Skeletal muscle cell (primary cell): Measurements from ENCODE around the gene LLGL1.

ENCODE experiments used
- DNase-seq: peaks from one replicate; pipeline ENCODE4 v3.0.0-alpha.2; 2010; ENCODE audit warnings: low read depth
- H3K4me3 ChIP-seq: 2 replicates; pipeline ENCODE4 v1.5.1; 2011; ENCODE audit warnings: low read depth, mild to moderate bottlenecking, control low read depth, low read length, moderate library complexity

LLGL1 gene

GRCh38 chr17:18226284-18226945 lies 980 bp downstream of the LLGL1 start:
- H3K4me3 ChIP-seq = peak overlapping the region; percentile 74
- no peak for DNase-seq

DNA sequence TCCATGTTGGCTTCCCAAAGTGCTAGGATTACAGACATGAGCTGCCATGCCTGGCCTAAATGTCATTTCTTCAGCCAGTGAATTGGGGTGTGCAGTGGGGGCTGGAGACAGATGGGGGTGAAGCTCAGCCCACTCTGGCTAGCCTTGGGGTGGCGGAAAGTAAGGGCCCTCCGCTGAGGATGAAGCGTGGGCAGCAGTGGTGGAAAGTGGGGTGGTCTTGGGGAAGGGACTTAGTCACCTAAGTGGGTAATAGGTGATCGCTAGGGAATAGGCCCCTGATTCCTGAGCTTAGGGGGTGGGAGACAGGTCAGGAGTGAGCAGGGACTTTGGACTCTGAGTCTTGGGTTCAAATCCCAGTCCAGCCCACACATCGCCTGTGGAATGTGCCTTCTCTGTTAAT lies 2.2 kb downstream of the LLGL1 start:
- DNase-seq = no peak
- H3K4me3 ChIP-seq = no peak overlapping the region

DNA sequence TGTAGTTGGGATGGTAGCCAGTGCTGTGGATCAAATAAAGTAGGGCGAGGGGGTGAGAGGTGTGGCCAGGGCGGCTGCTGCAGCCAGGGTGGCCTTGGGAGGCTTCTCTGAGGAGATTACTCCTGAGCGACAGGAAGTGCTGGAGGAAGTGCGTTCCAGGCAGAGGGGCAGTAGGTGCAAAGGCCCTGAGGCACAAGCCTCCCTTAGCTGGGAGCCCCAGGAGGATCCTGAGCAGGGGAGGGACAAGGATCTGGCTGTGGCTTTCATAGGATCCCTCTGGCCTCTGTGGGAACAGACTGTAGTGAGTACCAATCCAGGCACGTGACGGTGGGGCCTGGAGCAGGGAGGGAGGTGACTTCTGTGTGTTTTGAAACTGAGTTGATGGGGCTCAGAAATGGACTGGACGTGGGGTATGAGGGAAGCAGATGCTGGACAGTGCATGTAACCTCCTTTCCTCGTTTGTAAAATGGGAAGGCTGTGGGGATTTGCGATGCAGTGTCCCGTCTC lies 2.8 kb downstream of the LLGL1 start:
- no peak for DNase-seq
- no peak overlapping the region for H3K4me3 ChIP-seq

- H3K4me3 ChIP-seq = no peak overlapping the region
- no peak for DNase-seq
Measured at GRCh38 chr17:18229254-18229653, 3.8 kb downstream of the LLGL1 start.

GRCh38 chr17:18229771-18230170 lies 4.3 kb downstream of the LLGL1 start:
- H3K4me3 ChIP-seq = no peak overlapping the region
- no peak for DNase-seq

DNA sequence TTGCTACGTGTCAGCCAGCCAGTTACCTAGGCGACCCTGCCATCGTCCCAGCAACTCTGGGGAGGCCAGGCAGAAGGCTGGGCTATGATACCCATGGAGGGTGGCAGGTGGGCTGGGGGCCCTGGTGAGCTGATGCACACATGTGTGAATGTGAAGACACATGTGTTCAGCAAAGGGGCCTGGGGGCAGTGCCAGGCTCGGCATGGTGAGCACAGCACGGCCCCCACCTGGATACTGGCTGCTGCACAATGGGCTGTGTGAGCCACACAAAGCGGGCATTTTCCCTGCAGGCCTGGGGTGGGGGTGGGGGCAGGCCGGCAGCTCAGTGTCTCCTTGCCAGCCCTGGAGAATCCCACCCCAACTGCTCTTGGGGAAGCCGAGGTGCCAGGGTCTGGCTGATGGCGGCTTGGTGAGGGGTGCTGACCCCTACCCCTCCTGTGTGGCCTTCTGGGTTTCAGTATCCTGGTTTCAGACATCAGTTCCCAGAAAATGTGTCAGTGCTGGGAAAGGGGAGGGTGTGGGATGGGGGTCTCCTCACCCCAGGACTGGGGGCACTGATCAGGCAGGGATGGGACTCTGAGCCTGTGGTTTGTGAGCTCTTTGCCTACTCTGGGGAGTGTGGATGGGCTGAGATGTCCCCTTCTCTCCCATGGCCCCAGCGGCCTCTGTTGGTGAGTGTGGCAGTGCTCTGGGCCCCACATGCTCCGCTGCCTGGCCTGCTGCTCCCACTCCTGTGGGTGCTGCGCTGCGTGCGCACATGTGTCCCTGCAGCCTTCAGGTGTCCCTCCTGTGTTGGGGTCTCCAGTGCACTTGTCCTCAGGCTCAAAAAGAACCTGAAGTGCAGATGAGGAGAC lies 5.1 kb downstream of the LLGL1 start:
- DNase-seq = no peak
- H3K4me3 ChIP-seq = no peak overlapping the region

GRCh38 chr17:18231164-18231563 lies 5.7 kb downstream of the LLGL1 start:
- no peak overlapping the region for H3K4me3 ChIP-seq
- DNase-seq = no peak

GRCh38 chr17:18233803-18234518 lies 8.5 kb downstream of the LLGL1 start:
- H3K4me3 ChIP-seq = no peak overlapping the region

DNA sequence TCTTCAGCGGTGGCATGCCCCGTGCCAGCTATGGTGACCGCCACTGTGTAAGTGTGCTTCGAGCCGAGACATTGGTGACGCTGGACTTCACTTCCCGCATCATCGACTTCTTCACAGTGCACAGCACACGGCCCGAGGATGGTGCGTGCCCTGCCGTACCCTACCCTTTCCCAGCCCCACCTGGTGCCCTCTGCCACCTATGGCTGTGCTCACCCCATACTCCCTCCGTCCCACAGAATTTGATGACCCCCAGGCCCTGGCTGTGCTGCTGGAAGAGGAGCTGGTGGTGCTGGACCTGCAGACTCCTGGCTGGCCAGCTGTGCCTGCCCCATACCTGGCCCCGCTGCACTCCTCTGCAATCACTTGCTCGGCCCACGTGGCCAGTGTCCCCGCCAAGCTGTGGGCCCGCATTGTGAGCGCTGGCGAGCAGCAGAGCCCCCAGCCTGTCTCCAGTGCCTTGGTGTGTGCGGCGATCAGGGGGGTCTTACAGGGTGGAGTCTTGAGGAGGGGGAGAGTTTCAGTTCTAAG lies 9.5 kb downstream of the LLGL1 start:
- DNase-seq = no peak
- H3K4me3 ChIP-seq = no peak overlapping the region

More at GRCh38 chr17:18233803-18234518, 8.5 kb downstream of the LLGL1 start:
- no peak for DNase-seq

DNA sequence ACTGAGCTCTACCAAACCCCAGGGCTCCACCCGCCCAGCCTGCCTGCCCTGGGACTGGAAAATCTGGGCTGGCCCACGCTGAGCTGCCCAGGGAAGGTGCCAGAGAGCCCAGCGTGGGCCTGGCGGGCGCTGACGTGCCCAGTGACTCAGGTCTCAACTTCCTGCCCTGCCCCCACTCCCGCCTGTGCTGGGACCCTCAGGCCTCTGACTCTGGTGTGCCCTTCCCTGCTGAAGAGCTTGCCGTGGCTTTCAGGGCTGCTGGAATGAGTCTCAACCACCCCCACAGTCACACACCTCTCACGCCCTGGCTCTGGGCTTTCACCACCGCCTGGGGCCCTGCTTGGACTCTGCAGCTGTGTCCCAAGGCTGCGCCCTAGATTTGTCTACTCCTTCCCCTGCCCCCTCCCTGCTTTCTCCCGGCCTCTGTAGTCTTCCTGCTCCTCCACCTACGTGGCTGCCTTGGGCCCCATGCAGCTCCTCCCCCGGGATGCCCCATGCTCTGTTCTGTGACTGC lies 10.4 kb downstream of the LLGL1 start:
- DNase-seq = peak; percentile 51
- H3K4me3 ChIP-seq = no peak overlapping the region

DNA sequence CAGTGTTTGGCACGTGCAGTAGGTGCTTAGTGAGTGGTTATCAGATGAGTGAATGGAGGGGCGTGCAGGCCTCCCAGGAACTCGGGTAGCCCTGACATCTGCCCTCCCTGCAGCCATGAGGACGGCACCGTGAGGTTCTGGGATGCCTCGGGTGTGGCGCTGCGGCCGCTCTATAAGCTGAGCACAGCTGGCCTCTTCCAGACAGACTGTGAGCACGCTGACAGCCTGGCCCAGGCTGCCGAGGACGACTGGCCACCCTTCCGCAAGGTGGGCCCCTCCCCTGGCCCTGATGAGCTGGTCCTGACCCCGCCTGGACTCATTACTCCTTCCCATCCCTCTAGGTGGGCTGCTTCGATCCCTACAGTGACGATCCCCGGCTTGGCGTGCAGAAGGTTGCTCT lies 11.1 kb downstream of the LLGL1 start:
- H3K4me3 ChIP-seq = no peak overlapping the region
- DNase-seq = no peak

- DNase-seq = no peak
- H3K4me3 ChIP-seq = no peak overlapping the region
Measured at GRCh38 chr17:18237461-18237860, 12.0 kb downstream of the LLGL1 start.

DNA sequence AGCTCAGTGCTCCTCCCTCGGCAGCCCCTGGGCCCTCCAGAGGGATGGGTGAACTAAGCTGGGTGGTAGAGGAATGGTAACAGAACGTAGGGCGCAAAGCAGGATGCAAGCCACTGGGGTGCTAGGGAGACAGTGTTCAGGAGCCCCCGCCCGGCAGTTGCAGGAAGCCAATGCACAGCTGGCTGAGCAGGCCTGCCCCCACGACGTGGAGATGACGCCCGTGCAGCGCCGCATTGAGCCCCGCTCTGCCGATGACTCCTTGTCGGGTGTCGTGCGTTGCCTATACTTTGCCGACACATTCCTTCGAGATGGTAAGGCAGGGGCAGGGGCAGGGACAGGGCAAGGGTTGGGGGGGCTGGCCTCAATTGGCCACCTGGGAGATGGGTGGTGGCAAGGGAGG lies 12.9 kb downstream of the LLGL1 start:
- H3K4me3 ChIP-seq = no peak overlapping the region
- no peak for DNase-seq

GRCh38 chr17:18240449-18240848 lies 15.0 kb downstream of the LLGL1 start:
- H3K4me3 ChIP-seq = no peak overlapping the region
- DNase-seq = no peak

- H3K4me3 ChIP-seq = no peak overlapping the region
- no peak for DNase-seq
Measured at GRCh38 chr17:18241229-18241871, 15.9 kb downstream of the LLGL1 start.

DNA sequence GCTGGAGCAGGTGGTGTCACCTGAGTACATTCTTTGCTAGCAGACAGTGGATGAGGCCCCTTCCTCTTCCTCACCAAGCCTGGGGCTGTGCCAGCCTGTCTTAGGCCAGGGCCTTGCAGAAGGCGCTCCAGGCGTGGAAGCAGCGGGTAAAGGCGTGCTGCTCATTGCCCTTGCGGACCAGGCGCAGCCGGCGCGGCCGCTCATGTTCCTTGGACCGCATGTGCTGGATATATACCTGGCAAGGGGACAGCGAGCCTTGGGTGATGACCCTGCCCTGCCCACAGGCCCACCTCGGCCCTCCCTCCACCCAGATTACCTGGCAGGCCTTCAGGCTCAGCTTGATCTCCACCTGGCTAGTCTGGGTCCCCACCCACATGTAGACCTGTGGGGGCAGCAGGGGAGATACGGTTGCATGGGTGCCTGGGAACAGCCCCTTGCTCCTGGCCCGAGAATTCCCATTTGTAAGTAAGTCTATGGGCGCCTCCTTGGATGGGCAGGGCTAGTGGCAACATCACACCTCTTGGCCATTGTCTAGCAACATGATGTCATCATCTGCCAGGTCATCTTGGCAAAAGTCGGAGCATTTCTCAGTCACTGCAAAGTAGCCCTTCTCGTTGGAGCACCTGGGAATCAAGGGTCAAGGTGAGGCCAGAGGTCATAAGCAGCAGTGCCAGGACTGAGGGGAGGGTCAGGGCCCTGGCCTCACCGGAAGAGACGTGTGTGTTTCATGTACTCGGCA lies 19.8 kb downstream of the LLGL1 start:
- DNase-seq = no peak
- no peak overlapping the region for H3K4me3 ChIP-seq

DNA sequence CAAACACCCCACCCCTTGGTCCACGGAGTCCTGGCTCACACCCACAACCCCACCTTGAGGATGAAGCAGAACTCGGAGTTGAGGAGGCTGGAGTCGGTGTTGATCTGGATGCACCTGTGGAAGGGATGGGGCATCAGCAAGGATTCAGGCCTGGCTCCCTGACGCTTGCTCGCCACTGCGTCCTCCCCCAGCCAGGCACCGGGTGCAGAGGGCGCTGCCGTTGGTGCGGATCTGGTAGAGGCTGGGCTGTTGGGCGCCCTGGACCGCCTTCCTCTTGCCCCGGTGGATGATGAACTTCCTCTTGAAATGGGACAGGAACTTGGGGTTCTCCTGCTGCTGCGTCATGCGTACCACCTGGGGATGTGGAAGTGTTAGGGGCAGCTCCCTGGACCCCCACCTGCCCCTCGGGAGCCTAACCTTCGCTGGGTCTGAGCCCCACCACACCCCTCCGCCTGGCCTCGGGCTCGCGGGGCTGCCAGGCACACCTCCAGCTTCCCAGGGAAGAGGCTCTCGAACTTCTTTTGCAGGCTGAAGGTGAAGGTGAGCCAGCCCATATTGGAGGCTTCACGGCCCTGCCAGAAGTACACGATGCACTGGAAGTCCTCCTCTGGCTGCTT lies 20.8 kb downstream of the LLGL1 start:
- no peak overlapping the region for H3K4me3 ChIP-seq
- no peak for DNase-seq

DNA sequence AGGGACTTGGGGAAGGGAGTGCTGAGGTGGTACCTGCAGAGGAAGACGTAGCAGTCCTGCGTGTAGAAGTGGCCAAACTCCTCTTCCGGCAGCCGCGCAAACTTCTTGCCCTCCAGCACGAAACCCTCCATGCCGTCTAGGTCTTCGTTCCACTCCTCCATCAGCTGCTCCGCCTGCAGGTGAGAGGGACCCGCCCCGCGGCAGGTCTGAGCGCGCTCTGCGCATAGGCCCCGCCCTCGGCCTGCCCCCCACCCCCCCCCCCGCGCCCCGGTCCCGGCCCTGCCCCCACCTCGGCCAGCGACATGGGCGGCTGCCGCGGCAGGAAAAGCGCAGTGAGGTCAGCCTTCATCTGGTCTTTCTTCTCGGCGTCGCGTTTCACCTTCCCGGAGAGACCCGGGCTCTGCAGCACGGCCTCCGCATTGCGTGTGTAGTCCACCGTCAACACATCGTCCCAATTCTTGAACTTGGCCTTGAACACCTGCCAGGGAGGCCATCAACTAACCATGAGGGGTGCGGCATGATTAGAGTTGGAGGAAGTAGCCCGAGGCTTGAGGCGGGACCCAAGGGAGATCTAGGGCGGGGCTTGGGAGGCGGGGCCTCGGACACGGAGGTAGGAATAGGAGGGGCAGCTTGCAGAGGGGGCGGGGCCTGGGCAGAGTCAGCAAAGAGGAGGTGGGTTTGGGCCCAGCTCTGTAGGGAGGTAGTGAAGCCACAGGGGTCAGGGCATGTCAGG lies 21.6 kb downstream of the LLGL1 start:
- DNase-seq = no peak
- no peak overlapping the region for H3K4me3 ChIP-seq
